Measurements from ENCODE around the gene MYO6. TPM values are rescaled to one million over a fixed set of nuclear protein-coding genes. Genes with fewer than 3 reads are reported as not detected.

The MYO6 gene
- polyA plus RNA-seq, 1 experiment, result 13.7 TPM

DNA sequence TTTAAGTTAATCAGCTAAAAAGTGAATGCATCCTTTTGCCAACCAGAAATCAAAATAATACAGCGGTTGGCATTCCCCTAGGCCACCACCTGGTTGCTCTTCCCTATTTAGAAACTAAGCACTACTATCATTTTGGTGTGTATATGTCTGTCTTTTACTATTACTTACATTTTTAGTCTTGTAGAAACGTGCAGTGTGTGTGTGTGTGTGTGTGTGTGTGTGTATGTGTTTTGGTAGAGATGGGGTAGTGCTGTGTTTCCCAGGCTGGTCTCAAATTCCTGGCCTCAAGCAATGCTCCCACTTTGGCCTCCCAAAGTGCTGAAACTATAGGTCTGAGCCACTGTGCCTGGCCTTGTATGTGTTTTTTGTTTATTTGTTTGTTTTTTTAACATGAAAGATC, 27.4 kb downstream of the MYO6 start:
- no peaks in the 10 kb centered on the region for H3K9me3 ChIP-seq (ENCODE audit: control insufficient read depth, insufficient read depth, low read length)
- TF ChIP-seq, protein P1, sequence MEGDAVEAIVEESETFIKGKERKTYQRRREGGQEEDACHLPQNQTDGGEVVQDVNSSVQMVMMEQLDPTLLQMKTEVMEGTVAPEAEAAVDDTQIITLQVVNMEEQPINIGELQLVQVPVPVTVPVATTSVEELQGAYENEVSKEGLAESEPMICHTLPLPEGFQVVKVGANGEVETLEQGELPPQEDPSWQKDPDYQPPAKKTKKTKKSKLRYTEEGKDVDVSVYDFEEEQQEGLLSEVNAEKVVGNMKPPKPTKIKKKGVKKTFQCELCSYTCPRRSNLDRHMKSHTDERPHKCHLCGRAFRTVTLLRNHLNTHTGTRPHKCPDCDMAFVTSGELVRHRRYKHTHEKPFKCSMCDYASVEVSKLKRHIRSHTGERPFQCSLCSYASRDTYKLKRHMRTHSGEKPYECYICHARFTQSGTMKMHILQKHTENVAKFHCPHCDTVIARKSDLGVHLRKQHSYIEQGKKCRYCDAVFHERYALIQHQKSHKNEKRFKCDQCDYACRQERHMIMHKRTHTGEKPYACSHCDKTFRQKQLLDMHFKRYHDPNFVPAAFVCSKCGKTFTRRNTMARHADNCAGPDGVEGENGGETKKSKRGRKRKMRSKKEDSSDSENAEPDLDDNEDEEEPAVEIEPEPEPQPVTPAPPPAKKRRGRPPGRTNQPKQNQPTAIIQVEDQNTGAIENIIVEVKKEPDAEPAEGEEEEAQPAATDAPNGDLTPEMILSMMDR (IDR thresholded peaks at IDR 0.05; ENCODE audit: low read depth, low read length), result no peak
- no peak for DNase-seq (ENCODE audit: low read depth, low spot score)
- no peak overlapping the region for H3K27ac ChIP-seq (ENCODE audit: low read depth, low read length)
- no peaks in the 10 kb centered on the region for H3K27me3 ChIP-seq (ENCODE audit: control insufficient read depth, insufficient read depth, low read length)
- no peak overlapping the region for H3K4me3 ChIP-seq (ENCODE audit: low read depth, low read length)
- POLR2A ChIA-PET, result no interaction called here
- CTCF ChIA-PET, result no interaction called here

DNA sequence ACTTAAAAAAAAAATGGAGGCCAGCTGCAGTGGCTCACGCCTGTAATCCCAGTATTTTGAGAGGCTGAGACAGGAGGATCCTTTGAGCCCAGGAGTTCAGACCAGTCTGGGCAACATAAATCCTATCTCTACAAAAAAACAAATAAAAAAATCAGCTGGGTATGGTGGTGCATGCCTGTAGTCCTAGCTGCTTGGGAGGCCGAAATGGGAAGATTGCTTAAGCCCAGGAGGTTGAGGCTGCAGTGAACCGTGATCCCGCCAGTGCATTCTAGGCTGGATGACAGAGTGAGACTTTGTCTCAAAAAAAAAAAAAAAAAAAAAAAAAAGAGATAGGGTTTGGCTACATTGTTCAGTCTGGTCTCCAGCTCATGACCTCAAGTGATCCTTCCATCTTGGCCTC, 29.7 kb downstream of the MYO6 start:
- H3K27ac ChIP-seq (ENCODE audit: low read depth, low read length), result no peak overlapping the region
- ChIA-PET POLR2A (no interaction called here), CTCF (no interaction called here)
- H3K4me3 ChIP-seq (ENCODE audit: low read depth, low read length), result no peak overlapping the region
- no peaks in the 10 kb centered on the region for H3K9me3 ChIP-seq (ENCODE audit: control insufficient read depth, insufficient read depth, low read length)
- no peak for DNase-seq (ENCODE audit: low read depth, low spot score)
- H3K27me3 ChIP-seq (ENCODE audit: control insufficient read depth, insufficient read depth, low read length), result no peaks in the 10 kb centered on the region
- TF ChIP-seq, protein P1 (IDR thresholded peaks at IDR 0.05; ENCODE audit: low read depth, low read length), result no peak

DNA sequence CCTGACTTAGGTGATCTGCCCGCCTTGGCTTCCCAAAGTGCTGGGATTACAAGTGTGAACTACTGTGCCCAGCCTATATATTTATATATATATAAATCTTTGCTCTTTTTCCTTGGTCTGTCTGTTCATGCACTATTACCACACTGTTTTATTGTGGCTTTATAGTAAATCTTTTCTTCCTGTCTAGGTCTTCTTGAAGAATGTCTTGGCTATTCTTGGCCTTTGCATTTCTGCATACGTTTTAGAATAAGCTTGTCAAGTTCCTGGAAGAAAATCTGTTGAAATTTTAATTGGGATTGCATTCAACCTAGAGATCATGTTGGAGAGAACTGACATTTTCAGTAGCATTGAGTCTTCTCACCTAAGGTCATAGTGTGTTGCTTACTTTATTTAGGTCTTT, 37.1 kb downstream of the MYO6 start:
- H3K4me3 ChIP-seq (ENCODE audit: low read depth, low read length), result no peak overlapping the region
- no peak for DNase-seq (ENCODE audit: low read depth, low spot score)
- POLR2A ChIA-PET, result no interaction called here
- no peaks in the 10 kb centered on the region for H3K9me3 ChIP-seq (ENCODE audit: control insufficient read depth, insufficient read depth, low read length)
- CTCF ChIA-PET, result no interaction called here
- TF ChIP-seq, protein P1 (IDR thresholded peaks at IDR 0.05; ENCODE audit: low read depth, low read length), result no peak
- no peak overlapping the region for H3K27ac ChIP-seq (ENCODE audit: low read depth, low read length)
- no peaks in the 10 kb centered on the region for H3K27me3 ChIP-seq (ENCODE audit: control insufficient read depth, insufficient read depth, low read length)

DNA sequence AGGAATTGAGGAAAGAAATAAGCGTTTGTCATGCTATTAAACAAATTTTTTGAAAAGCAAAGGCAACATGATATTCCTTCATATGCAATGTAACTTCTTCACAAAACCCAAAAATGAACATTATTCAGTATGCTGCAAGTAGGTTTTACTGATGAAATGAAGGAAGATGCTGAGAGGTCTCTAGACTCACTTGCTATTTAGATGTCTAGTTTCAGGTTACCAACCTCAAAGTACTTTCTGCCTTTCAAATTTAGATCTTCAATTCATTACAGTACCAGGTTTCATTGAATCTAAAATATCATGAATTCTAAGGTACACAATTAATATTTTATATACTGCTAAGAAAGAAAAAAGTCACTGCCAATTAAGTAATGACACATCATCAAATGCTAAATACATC, 39.9 kb downstream of the MYO6 start:
- TF ChIP-seq, protein P1 (IDR thresholded peaks at IDR 0.05; ENCODE audit: low read depth, low read length), result no peak
- no peak overlapping the region for H3K4me3 ChIP-seq (ENCODE audit: low read depth, low read length)
- POLR2A ChIA-PET, result no interaction called here
- H3K27ac ChIP-seq (ENCODE audit: low read depth, low read length), result no peak overlapping the region
- no peaks in the 10 kb centered on the region for H3K9me3 ChIP-seq (ENCODE audit: control insufficient read depth, insufficient read depth, low read length)
- no peak for DNase-seq (ENCODE audit: low read depth, low spot score)
- no peaks in the 10 kb centered on the region for H3K27me3 ChIP-seq (ENCODE audit: control insufficient read depth, insufficient read depth, low read length)
- CTCF ChIA-PET, result no interaction called here

DNA sequence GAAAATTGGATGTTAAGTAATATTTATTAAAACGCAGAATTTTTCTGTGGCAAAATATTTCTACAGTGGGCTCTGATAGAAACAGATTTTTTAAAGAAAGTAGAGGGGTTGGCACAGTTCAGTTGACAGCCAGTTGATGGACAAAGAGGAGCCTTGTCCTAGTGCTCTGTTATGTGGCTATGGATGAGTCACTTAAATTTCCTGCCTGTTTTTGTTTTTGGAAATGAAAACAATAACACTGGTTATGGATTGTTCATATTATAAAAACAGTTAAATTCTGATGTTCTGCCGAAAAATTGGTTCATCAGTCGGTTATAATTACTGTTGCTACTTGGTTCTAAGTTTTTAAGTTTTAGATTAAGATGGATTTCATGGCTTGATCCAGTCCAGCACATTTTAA, 42.8 kb downstream of the MYO6 start:
- TF ChIP-seq, protein P1 (IDR thresholded peaks at IDR 0.05; ENCODE audit: low read depth, low read length), result no peak
- no peak for DNase-seq (ENCODE audit: low read depth, low spot score)
- no peaks in the 10 kb centered on the region for H3K9me3 ChIP-seq (ENCODE audit: control insufficient read depth, insufficient read depth, low read length)
- no peaks in the 10 kb centered on the region for H3K27me3 ChIP-seq (ENCODE audit: control insufficient read depth, insufficient read depth, low read length)
- no peak overlapping the region for H3K4me3 ChIP-seq (ENCODE audit: low read depth, low read length)
- ChIA-PET CTCF (no interaction called here), POLR2A (no interaction called here)
- no peak overlapping the region for H3K27ac ChIP-seq (ENCODE audit: low read depth, low read length)
